HG02885 (cell line): ENCODE data around the gene LCN1.
"Not testable (repeated sequence)": the region's sequence is repeated elsewhere in the genome, so short reads cannot be mapped to it uniquely, and the experiment has no call there.

Experiments
- ATAC-seq: cut with Tn5 transposase; IDR thresholded peaks from one replicate; pipeline ENCODE4 v1.9.1; 2021; ENCODE audit warnings: mild to moderate bottlenecking; ENCODE audit not compliant: unreplicated experiment, poor library complexity

The LCN1 gene

GRCh38 chr9:135504262-135505243, 16.7 kb upstream of the LCN1 start:
- no peak for ATAC-seq

- no peak for ATAC-seq
Measured at GRCh38 chr9:135505406-135506187, 15.6 kb upstream of the LCN1 start.

- no peak for ATAC-seq
Measured at GRCh38 chr9:135506327-135507103, 14.7 kb upstream of the LCN1 start.

- no peak for ATAC-seq
Measured at GRCh38 chr9:135507104-135508035, 13.9 kb upstream of the LCN1 start.

GRCh38 chr9:135508211-135508820, 12.9 kb upstream of the LCN1 start:
- ATAC-seq: no peak

GRCh38 chr9:135509458-135509857, 11.8 kb upstream of the LCN1 start:
- ATAC-seq: no peak

- no peak for ATAC-seq
Measured at GRCh38 chr9:135512241-135512603, 9.0 kb upstream of the LCN1 start.

- ATAC-seq: no peak
Measured at GRCh38 chr9:135512904-135513303, 8.3 kb upstream of the LCN1 start.

GRCh38 chr9:135513351-135513846, 7.8 kb upstream of the LCN1 start:
- ATAC-seq: no peak

- ATAC-seq: not testable (repeated sequence)
Measured at GRCh38 chr9:135513906-135514305, 7.3 kb upstream of the LCN1 start.

GRCh38 chr9:135514342-135515082, 6.7 kb upstream of the LCN1 start:
- no peak for ATAC-seq

- no peak for ATAC-seq
Measured at GRCh38 chr9:135515083-135515951, 5.9 kb upstream of the LCN1 start.

GRCh38 chr9:135516132-135516860, 4.9 kb upstream of the LCN1 start:
- no peak for ATAC-seq

- no peak for ATAC-seq
Measured at GRCh38 chr9:135517407-135517822, 3.8 kb upstream of the LCN1 start.

GRCh38 chr9:135519179-135519971, 1.9 kb upstream of the LCN1 start:
- no peak for ATAC-seq

- no peak for ATAC-seq
Measured at GRCh38 chr9:135521608-135522095, 412 bp downstream of the LCN1 start.
